ENCODE measurements around the gene SPPL2C.

SPPL2C gene, protein sequence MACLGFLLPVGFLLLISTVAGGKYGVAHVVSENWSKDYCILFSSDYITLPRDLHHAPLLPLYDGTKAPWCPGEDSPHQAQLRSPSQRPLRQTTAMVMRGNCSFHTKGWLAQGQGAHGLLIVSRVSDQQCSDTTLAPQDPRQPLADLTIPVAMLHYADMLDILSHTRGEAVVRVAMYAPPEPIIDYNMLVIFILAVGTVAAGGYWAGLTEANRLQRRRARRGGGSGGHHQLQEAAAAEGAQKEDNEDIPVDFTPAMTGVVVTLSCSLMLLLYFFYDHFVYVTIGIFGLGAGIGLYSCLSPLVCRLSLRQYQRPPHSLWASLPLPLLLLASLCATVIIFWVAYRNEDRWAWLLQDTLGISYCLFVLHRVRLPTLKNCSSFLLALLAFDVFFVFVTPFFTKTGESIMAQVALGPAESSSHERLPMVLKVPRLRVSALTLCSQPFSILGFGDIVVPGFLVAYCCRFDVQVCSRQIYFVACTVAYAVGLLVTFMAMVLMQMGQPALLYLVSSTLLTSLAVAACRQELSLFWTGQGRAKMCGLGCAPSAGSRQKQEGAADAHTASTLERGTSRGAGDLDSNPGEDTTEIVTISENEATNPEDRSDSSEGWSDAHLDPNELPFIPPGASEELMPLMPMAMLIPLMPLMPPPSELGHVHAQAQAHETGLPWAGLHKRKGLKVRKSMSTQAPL

DNA sequence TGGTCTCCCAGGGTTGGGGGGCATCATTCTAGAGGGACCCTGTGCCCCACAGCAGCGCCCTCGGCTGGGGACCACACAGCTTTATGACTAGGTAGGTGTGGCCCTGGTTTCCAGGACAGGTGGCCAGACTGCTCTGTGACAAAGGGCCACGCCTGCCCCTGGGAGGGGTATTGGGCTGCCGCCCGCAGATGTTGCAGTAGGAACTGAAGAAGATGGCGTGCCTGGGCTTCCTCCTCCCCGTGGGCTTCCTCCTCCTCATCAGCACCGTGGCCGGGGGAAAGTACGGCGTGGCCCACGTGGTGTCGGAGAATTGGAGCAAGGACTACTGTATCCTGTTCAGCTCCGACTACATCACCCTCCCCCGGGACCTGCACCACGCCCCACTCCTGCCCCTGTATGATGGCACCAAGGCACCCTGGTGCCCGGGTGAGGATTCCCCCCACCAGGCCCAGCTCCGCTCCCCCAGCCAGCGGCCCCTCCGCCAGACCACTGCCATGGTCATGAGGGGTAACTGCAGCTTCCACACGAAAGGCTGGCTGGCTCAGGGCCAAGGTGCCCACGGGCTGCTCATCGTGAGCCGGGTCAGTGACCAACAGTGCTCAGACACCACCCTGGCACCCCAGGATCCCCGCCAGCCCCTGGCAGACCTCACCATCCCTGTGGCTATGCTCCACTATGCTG is at the start of gene SPPL2C:
Gene SPPL2C, plus strand, starts transcription at position 187 of the 681 bp plus-strand sequence. Its CDS starts 26 bp downstream, at position 213.
- Mint-ChIP-seq H3K27me3 (no peaks in the 10 kb centered on the region), H3K9me3 (no peaks in the 10 kb centered on the region), H3K36me3 (ENCODE audit: low read depth) (no peaks in the 10 kb centered on the region), H3K27ac (no peak within 1 kb of the TSS), H3K4me1 (ENCODE audit: low read depth) (no peaks in the 10 kb centered on the region), H3K4me3 (no peak within 1 kb of the TSS)
- intact Hi-C loops (cut with micrococcal nuclease) = no loop called here

DNA sequence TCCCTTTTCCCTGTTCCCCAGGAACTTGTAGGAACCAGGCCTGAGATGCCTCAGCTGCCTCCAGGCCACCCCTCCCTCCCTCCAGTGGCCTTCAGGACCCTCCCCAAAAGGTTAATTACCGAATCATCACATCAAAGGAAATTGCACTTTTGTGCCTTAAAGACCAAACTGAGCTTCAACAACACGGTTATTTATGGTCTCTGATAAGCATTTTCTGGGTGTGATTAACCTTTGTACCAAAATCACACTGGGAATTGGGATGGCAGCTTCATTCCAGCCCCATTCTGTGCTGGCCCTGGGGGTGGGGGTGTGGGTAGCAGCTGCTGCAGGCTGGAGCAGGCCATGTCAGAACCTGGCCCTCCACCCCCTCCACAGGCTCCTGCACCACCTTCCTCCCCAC is 43.9 kb upstream of the SPPL2C start:
- no peak overlapping the region for H3K4me3 Mint-ChIP-seq
- no peak overlapping the region for H3K27ac Mint-ChIP-seq
- peaks cover 39% of the 10 kb centered on the region for H3K27me3 Mint-ChIP-seq
- no peaks in the 10 kb centered on the region for H3K36me3 Mint-ChIP-seq (ENCODE audit: low read depth)
- no peaks in the 10 kb centered on the region for H3K9me3 Mint-ChIP-seq
- intact Hi-C loops (cut with micrococcal nuclease) = no loop called here
- H3K4me1 Mint-ChIP-seq (ENCODE audit: low read depth) = no peaks in the 10 kb centered on the region

DNA sequence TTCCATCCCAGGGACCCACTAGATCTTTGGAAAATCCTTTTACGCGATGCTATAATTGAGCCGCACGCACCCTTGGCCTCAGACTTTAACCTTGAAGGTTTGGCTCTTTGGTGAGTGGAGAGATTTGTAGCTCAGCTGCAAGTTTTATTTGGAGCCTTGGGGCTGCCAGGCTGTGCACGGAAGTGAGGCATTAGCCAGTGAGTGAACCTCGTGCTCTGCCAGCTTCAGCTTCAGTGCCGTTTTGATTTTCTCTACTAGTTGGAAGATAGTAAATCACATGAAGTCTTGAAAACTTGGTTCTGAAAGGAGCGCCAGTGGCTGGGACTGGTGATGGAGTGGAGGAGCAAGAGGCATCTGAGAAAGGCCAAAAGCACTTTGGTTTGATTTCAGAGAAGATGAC is 43.3 kb upstream of the SPPL2C start:
- intact Hi-C loops (cut with micrococcal nuclease) = no loop called here
- H3K4me1 Mint-ChIP-seq (ENCODE audit: low read depth) = no peaks in the 10 kb centered on the region
- H3K9me3 Mint-ChIP-seq = no peaks in the 10 kb centered on the region
- no peaks in the 10 kb centered on the region for H3K36me3 Mint-ChIP-seq (ENCODE audit: low read depth)
- H3K4me3 Mint-ChIP-seq = no peak overlapping the region
- peaks cover 35% of the 10 kb centered on the region for H3K27me3 Mint-ChIP-seq
- no peak overlapping the region for H3K27ac Mint-ChIP-seq

DNA sequence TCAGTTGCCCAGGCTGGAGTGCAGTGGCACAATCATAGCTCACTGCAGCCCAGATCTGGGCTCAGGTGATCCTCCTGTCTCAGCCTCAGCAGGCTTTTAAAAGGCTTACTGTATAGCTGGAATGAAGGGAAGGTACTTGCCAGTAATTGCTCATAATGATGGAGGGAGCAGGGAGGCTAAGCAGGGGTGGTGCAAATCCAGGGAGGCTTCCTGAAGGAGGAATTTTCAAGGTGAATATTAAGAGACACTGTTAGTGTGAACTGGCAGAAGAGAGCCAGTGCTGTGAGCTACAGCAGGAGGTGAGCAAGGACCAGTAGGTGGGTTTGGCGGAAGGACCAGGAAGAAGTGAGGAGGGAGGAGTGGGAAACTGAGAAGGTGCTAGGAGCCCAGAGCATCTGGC is 35.8 kb upstream of the SPPL2C start:
- intact Hi-C loops (cut with micrococcal nuclease) = no loop called here

DNA sequence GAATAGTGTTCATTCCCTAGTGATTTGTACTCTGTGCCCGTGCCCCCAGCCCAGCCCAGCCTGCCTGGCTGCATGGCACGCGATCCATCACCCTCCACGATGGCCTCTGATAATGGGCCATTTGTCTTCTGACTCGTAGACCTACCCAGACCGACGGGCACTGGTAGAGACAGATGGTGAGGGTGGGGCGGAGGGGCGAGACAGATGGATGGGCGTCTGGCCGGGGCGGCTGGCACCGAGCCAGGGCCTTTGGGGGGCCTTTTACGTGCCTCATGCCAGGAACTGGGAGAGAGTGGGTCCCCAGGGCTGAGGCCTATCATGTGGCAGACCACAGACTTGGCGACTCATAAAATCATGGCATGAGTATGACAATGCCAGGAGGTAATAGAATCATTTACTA is 35.2 kb upstream of the SPPL2C start:
- intact Hi-C loops (cut with micrococcal nuclease) = no loop called here
- Mint-ChIP-seq H3K27ac (no peak overlapping the region), H3K9me3 (no peaks in the 10 kb centered on the region), H3K4me3 (no peak overlapping the region), H3K4me1 (ENCODE audit: low read depth) (no peaks in the 10 kb centered on the region), H3K27me3 (peaks cover 21% of the 10 kb centered on the region), H3K36me3 (ENCODE audit: low read depth) (no peaks in the 10 kb centered on the region)

More for the DNA sequence above, 35.8 kb upstream of the SPPL2C start:
- Mint-ChIP-seq H3K36me3 (ENCODE audit: low read depth) (no peaks in the 10 kb centered on the region), H3K4me1 (ENCODE audit: low read depth) (no peaks in the 10 kb centered on the region), H3K27ac (no peak overlapping the region), H3K9me3 (no peaks in the 10 kb centered on the region), H3K27me3 (peaks cover 27% of the 10 kb centered on the region), H3K4me3 (no peak overlapping the region)

DNA sequence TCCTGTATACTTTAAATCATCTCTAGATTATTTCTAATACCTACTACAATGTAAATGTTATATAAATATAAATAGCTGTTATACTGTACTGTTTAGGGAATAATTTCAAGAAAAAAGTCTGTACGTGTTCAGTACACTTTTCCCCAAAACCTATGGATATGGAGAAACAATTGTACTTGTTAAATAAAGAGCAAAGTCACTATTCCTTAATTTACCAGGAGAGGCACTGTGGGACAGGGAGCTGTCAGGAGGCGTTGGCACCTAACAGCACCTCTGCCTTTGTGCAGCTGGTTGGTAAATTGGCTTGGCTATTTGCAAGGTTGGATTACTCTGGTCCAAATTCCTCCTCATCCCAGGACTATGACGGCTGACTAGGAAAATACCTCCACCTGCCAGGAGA is 32.6 kb upstream of the SPPL2C start:
- H3K4me3 Mint-ChIP-seq = no peak overlapping the region
- peaks cover 16% of the 10 kb centered on the region for H3K27me3 Mint-ChIP-seq

DNA sequence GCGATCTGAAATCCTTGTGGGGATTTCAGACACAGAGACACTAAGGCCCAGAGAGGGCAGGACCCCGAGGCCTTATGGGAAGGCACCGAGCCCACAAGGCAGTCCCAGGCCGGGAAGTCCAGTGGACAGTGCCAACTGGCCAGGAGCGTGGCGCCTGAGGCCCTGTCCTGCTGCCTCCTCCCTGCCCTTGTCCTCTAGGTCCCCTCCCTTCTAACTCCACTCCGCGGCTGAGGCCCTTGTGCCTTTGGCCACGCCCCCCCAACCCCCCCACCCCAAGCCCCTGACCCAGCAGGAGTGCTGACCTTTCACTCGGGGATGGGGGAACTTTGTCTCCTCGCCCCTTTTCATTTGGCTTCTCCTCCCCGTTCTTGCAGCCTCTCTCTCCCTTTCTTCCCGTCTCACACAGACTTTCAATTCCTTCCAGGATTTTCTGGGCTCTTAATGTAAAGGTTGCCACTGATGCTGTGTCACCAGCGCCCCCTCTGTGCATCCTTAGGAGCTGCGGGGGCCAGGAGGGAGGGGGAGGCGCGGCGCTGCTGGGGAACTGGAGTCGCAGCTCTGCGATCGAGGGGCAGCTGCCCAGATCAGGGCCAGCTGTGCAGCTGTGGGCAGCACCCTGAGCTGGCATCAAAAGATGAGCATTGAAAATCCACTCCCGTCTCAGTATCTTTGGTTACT is 31.5 kb upstream of the SPPL2C start:
- H3K27me3 Mint-ChIP-seq = peaks cover 16% of the 10 kb centered on the region
- no peak overlapping the region for H3K4me3 Mint-ChIP-seq
- H3K36me3 Mint-ChIP-seq (ENCODE audit: low read depth) = no peaks in the 10 kb centered on the region
- no peaks in the 10 kb centered on the region for H3K9me3 Mint-ChIP-seq
- H3K4me1 Mint-ChIP-seq (ENCODE audit: low read depth) = no peaks in the 10 kb centered on the region
- intact Hi-C loops (cut with micrococcal nuclease) = no loop called here
- H3K27ac Mint-ChIP-seq = no peak overlapping the region

More for the DNA sequence above, 32.6 kb upstream of the SPPL2C start:
- Mint-ChIP-seq H3K36me3 (ENCODE audit: low read depth) (no peaks in the 10 kb centered on the region), H3K9me3 (no peaks in the 10 kb centered on the region), H3K4me1 (ENCODE audit: low read depth) (no peaks in the 10 kb centered on the region), H3K27ac (no peak overlapping the region)
- intact Hi-C loops (cut with micrococcal nuclease) = no loop called here

DNA sequence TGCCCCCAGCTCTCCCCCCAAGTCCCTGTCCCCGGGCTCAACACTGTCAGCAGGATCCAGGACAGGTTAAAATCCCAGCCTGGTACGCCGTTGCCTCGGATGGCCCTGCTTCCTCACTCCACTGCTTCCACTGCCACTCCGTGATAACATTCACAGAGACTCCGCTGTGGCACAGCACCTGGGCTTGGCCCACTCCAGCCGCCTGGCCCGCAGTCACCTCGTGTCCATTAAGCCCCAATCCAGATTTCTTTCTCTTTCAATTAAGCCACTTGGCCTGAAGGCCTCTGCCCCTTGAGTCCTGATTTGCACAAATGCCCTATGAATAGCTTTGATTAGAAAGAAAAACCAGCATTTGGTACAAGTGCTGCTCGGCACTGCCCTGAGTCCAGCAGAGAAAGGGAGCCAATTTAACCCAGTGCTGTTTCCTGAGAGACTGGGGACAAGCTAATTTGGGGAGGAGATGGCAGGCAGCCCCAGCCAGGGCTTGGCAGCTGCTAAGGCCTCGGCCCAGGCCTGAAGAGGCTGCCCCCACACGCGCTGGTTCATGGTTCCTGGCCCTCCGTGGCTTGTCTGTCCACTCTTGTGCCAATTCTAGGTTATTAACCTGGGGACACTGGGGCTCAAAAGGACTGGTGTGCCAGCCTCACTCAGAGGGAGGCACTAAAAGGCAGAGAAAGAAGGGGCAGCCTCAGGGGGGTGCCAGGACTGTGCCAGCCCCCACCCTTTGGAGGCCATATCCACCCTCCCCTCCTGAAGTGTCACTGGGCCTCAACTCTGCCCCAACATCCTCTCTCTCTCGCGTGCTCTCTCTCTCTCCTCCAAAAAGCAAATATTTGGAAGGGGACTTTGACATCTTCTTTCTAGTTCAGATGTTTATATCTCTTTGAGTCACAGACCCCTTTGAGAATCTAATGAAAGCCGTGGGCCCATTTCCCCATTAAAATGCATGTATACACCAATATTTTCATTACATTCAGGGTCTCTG is 29.8 kb upstream of the SPPL2C start:
- intact Hi-C loops (cut with micrococcal nuclease) = no loop called here
- H3K27ac Mint-ChIP-seq = no peak overlapping the region

DNA sequence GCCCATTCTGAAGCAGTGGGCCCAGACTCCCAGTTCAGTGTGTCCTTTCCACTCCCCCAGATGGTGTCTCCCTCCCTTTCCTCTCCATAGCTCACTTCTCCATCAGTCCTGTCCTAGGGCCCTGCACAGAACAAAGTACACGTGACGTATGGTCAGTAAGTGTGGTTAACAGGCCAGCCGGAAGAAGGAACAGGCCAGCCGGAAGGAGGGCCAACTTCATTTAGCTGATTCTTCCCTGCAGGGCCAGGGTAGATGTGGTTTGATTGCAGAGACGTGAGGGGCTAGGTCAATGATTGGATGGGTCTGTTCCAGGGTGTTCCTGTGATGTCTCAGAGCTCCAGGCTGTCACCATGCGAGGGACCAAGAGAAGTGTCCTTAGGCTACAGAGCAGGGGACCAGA is 28.9 kb upstream of the SPPL2C start:
- peaks cover 16% of the 10 kb centered on the region for H3K27me3 Mint-ChIP-seq
- H3K4me1 Mint-ChIP-seq (ENCODE audit: low read depth) = no peaks in the 10 kb centered on the region
- H3K27ac Mint-ChIP-seq = no peak overlapping the region
- intact Hi-C loops (cut with micrococcal nuclease) = no loop called here
- no peaks in the 10 kb centered on the region for H3K36me3 Mint-ChIP-seq (ENCODE audit: low read depth)
- H3K4me3 Mint-ChIP-seq = no peak overlapping the region
- H3K9me3 Mint-ChIP-seq = no peaks in the 10 kb centered on the region

More for the DNA sequence above, 29.8 kb upstream of the SPPL2C start:
- Mint-ChIP-seq H3K4me1 (ENCODE audit: low read depth) (no peaks in the 10 kb centered on the region), H3K36me3 (ENCODE audit: low read depth) (no peaks in the 10 kb centered on the region), H3K4me3 (no peak overlapping the region), H3K27me3 (peaks cover 13% of the 10 kb centered on the region), H3K9me3 (no peaks in the 10 kb centered on the region)

DNA sequence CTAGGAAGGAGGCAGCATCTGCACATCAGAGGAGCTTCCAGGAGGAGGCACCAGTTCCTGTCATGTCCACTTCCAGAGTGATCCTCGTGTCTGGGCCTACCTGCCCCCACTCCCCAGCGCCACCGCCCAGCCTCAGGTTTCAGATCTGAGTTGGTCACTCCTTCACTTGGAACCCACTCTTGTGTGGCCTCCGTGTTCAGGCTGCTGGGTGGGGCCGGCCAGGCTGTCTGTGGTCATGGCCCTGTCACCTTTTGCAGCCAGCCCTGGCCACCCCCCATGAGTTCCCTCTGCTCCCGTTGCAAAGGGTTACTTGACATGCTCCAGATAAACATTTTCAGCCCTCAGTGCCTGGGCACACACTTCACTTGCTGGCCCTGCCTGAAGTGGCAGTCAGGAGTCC is 26.6 kb upstream of the SPPL2C start:
- no peak overlapping the region for H3K27ac Mint-ChIP-seq
- intact Hi-C loops (cut with micrococcal nuclease) = no loop called here
- H3K9me3 Mint-ChIP-seq = no peaks in the 10 kb centered on the region
- H3K4me1 Mint-ChIP-seq (ENCODE audit: low read depth) = no peaks in the 10 kb centered on the region
- H3K4me3 Mint-ChIP-seq = no peak overlapping the region
- H3K36me3 Mint-ChIP-seq (ENCODE audit: low read depth) = no peaks in the 10 kb centered on the region
- H3K27me3 Mint-ChIP-seq = peaks cover 8% of the 10 kb centered on the region

DNA sequence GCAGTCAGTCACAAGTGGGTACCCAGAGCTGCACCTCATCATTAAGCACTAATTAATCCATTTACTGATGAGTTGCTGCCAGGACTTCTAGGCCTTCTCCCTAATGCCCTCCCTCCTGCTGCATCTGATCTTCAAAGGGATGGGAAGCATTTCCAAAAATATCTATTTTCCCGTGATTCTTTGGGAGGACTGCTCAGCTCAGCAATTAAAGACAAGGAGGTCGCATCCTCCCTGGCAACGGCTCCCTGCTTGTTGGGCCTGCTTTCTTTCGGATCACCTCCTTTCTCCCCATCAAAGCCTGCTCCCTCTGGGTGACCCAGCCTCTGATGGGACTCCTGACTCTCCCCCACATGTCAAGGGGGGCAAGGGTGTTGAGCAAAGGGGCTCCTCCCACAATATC is 26.0 kb upstream of the SPPL2C start:
- H3K4me1 Mint-ChIP-seq (ENCODE audit: low read depth) = no peaks in the 10 kb centered on the region
- intact Hi-C loops (cut with micrococcal nuclease) = no loop called here
- peaks cover 6% of the 10 kb centered on the region for H3K27me3 Mint-ChIP-seq
- no peak overlapping the region for H3K4me3 Mint-ChIP-seq
- no peak overlapping the region for H3K27ac Mint-ChIP-seq
- no peaks in the 10 kb centered on the region for H3K9me3 Mint-ChIP-seq
- no peaks in the 10 kb centered on the region for H3K36me3 Mint-ChIP-seq (ENCODE audit: low read depth)

DNA sequence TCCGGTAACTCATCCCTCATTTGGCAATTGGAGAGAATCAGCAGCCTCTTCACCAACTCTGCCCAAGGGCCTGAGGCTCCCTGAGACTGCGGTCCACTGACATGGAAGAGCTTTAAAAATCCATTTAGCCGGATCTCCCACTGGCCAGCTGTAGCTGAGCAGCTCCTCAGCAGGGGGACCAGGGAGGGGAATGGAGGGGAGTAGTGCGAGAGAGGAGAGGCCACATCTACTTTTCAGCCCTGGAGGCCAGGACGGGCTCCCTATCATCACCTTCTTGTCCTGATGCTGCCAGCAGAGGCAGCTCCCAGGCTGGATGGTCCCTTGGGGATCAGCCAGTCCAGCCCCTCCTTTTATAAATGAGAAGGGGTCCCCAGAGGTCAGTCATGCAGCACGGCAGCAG is 25.0 kb upstream of the SPPL2C start:
- H3K27me3 Mint-ChIP-seq = peaks cover 6% of the 10 kb centered on the region
- H3K4me1 Mint-ChIP-seq (ENCODE audit: low read depth) = no peaks in the 10 kb centered on the region
- H3K9me3 Mint-ChIP-seq = no peaks in the 10 kb centered on the region
- H3K27ac Mint-ChIP-seq = no peak overlapping the region
- intact Hi-C loops (cut with micrococcal nuclease) = no loop called here
- no peak overlapping the region for H3K4me3 Mint-ChIP-seq
- H3K36me3 Mint-ChIP-seq (ENCODE audit: low read depth) = no peaks in the 10 kb centered on the region
